IPS-15b (cell line): ENCODE results near the gene PSMB7.

Experiments used
- H3K27me3 ChIP-seq: one replicate; pipeline ENCODE4 v1.6.1; 2013; ENCODE audit warnings: low read length; ENCODE audit not compliant: control insufficient read depth, insufficient read depth
- H3K36me3 ChIP-seq: one replicate; pipeline ENCODE4 v1.6.1; 2013; ENCODE audit warnings: low read length; ENCODE audit not compliant: control insufficient read depth, insufficient read depth
- H3K4me1 ChIP-seq: one replicate; pipeline ENCODE4 v1.6.1; 2013; ENCODE audit warnings: mild to moderate bottlenecking, low read length; ENCODE audit not compliant: control insufficient read depth, insufficient read depth
- H3K4me3 ChIP-seq: one replicate; pipeline ENCODE4 v1.5.1; 2013; ENCODE audit warnings: low read depth, low read length
- H3K9ac ChIP-seq: one replicate; pipeline ENCODE4 v1.6.1; 2013; ENCODE audit warnings: low read depth, mild to moderate bottlenecking, low read length
- H3K9me3 ChIP-seq: one replicate; pipeline ENCODE4 v1.6.1; 2013; ENCODE audit warnings: mild to moderate bottlenecking, low read length; ENCODE audit not compliant: control insufficient read depth, insufficient read depth

Gene PSMB7

DNA sequence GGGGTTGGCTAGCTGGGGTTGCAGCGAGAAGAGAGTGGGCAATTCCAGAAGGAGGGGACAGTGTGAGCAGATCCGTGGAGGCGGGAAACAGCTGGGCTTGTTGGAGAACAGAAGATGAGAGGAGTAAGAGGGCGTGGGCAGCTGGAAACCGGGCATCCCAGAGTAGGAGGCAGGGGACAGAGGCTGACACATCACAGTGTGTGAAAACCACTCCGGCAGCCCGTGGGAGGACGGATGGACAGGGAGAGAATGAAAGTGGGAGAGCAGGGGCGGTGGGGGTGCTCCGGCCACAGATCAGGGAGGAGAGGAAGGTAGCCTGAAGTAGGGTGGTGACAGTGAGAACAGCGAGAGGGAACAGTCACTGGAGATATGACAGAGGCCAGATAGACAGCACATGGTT, 8.3 kb upstream of the PSMB7 start:
- Histone ChIP-seq H3K4me3 (no peak overlapping the region), H3K9me3 (no peaks in the 10 kb centered on the region), H3K9ac (no peak overlapping the region), H3K27me3 (peaks cover 5% of the 10 kb centered on the region), H3K4me1 (no peaks in the 10 kb centered on the region), H3K36me3 (no peaks in the 10 kb centered on the region)

DNA sequence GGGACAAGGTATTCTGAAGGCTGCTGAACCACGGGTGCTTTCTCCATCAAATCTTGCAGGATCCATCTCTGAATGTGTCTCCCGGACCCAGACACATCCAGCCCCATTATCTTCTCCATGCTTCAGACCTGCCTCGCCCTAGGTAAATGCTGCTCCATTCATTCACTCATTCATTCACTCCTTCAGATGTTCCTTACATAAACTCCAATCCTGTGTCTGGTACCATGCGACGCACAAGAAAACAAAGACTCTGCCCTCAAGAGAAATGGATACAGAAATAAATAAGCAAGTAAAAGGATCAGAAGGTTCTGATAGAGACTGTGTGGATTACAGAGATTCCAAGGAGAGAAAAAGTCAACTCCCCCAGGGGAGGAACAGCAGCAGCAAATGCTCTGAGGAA, 7.9 kb upstream of the PSMB7 start:
- no peaks in the 10 kb centered on the region for H3K4me1 ChIP-seq

DNA sequence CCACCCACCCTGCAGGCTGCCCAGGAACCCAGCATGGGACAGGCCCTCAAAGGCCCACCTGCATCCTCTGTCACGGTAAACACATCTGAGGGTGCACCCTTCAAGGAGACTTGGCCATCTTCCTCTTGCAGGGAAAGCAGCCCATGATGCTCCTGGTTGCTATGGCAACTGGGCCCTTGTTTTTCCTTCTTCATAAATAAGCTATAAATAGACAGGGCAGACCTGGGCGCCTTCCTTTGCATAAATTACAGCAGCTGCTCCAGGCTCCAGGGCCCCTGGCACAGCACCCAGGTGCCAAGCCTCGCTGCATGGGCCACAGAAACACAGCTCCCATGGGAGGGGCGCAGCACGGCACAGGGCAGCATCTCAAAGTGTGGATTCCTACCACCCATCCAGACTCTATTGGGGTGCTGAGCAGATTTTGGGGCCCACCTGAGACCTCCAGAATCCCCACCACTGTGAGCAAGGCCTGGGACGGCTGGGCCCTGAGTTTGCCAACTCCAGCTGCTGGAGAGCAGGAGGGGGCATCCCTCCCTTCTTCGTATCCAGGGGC, 5.8 kb upstream of the PSMB7 start:
- Histone ChIP-seq H3K27me3 (peaks cover 5% of the 10 kb centered on the region), H3K4me1 (no peaks in the 10 kb centered on the region), H3K36me3 (no peaks in the 10 kb centered on the region), H3K9me3 (no peaks in the 10 kb centered on the region), H3K9ac (no peak overlapping the region), H3K4me3 (no peak overlapping the region)

More for the DNA sequence above, 7.9 kb upstream of the PSMB7 start:
- Histone ChIP-seq H3K9ac (no peak overlapping the region), H3K36me3 (no peaks in the 10 kb centered on the region), H3K27me3 (peaks cover 5% of the 10 kb centered on the region), H3K4me3 (no peak overlapping the region), H3K9me3 (no peaks in the 10 kb centered on the region)

- Histone ChIP-seq H3K27me3 (peaks cover 5% of the 10 kb centered on the region), H3K36me3 (no peaks in the 10 kb centered on the region), H3K4me3 (no peak overlapping the region), H3K4me1 (no peaks in the 10 kb centered on the region), H3K9ac (no peak overlapping the region), H3K9me3 (no peaks in the 10 kb centered on the region)
Measured at GRCh38 chr9:124419832-124420489, 4.7 kb upstream of the PSMB7 start.

DNA sequence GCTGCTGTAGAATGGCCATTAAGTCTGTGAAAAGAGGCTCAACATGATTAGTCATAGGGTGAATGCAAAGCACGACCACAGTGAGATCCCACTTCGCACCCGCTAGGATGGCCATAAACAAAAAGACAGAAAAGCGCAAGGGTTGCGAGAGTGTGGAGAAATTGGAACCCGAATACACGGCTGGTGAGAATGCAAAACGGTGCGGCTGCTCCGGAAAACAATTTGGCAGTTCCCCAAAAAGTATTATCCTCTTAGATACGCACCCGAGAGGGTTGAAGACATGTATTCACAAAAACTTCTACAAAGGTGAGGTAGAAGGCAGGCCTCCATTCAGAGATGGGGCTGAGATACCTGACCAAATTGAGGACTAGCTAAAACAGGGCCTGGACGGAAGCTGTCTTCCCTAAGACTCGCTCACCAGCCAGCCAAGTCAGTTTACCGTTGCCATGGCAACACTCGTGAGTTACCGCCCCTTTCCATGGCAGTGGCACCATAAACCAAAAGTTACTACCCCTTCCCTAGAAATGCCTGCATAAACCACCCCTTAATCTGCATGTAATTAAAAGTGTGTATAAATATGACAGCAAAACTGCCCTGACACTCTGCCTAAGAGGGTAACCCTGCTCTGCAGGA, 726 bp upstream of the PSMB7 start:
- Histone ChIP-seq H3K9me3 (no peaks in the 10 kb centered on the region), H3K9ac (no peak overlapping the region), H3K36me3 (peaks cover 17% of the 10 kb centered on the region), H3K4me1 (no peaks in the 10 kb centered on the region), H3K27me3 (no peaks in the 10 kb centered on the region), H3K4me3 (no peak overlapping the region)

GRCh38 chr9:124414612-124415011, 630 bp downstream of the PSMB7 start:
- H3K27me3 ChIP-seq = no peaks in the 10 kb centered on the region
- peaks cover 17% of the 10 kb centered on the region for H3K36me3 ChIP-seq
- no peaks in the 10 kb centered on the region for H3K9me3 ChIP-seq
- H3K9ac ChIP-seq = peak overlapping the region; percentile 82
- peak overlapping the region; percentile 96 for H3K4me3 ChIP-seq
- H3K4me1 ChIP-seq = no peaks in the 10 kb centered on the region

GRCh38 chr9:124412228-124412575, 3.0 kb downstream of the PSMB7 start:
- no peaks in the 10 kb centered on the region for H3K4me1 ChIP-seq
- peaks cover 20% of the 10 kb centered on the region for H3K36me3 ChIP-seq
- H3K9ac ChIP-seq = no peak overlapping the region
- H3K4me3 ChIP-seq = no peak overlapping the region
- H3K9me3 ChIP-seq = no peaks in the 10 kb centered on the region
- no peaks in the 10 kb centered on the region for H3K27me3 ChIP-seq

GRCh38 chr9:124411514-124412227, 3.6 kb downstream of the PSMB7 start:
- H3K36me3 ChIP-seq = peaks cover 22% of the 10 kb centered on the region
- H3K4me3 ChIP-seq = no peak overlapping the region
- H3K4me1 ChIP-seq = no peaks in the 10 kb centered on the region
- H3K9ac ChIP-seq = no peak overlapping the region
- no peaks in the 10 kb centered on the region for H3K9me3 ChIP-seq
- H3K27me3 ChIP-seq = no peaks in the 10 kb centered on the region

DNA sequence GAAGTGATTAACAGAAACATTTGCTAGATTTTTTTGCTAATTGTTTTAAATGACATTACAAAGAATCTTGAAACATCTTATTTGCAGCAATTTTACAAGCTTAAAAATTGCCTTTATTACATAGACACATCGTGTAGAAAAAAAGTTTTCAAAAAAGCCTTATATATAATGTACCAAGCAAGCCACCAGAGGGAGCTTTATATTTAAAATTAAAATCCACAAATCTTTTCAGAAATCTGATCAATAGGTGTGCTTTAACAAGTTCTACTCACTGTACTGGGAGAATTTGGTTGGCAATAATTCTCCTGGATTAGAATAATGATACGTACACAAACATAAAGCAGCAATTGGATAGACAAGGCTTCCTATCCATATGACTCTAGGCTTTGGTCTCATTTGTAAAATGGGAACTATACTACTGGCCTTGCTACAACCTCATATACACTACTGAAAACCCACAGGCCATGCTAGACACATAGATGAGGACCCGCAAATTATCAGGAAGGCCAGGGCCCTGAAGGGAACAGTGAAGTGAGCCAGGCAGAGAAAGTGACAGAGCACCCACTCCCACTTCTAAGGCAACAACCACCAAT, 4.8 kb downstream of the PSMB7 start:
- Histone ChIP-seq H3K27me3 (no peaks in the 10 kb centered on the region), H3K4me1 (no peaks in the 10 kb centered on the region), H3K9me3 (no peaks in the 10 kb centered on the region), H3K4me3 (no peak overlapping the region), H3K36me3 (peaks cover 26% of the 10 kb centered on the region), H3K9ac (no peak overlapping the region)

DNA sequence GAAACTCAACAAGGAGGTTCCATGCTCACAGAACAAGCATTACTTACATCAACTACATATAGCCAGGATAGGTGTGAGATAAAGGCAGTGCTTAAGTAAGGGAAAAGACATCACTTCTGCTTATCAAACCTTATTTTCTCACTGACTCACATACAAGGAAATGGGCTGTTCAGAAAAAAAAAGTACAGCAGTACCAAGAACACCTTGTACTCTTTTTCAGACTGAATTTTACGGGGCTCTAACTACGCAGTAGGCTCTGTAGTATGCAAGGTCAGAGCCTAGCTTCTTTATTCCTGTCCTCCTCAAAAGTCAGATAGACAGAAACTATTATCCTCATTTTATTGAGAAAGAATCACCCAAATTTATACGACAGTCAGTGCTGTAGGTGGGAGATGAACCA, 5.8 kb downstream of the PSMB7 start:
- Histone ChIP-seq H3K9me3 (no peaks in the 10 kb centered on the region), H3K36me3 (peaks cover 33% of the 10 kb centered on the region), H3K4me3 (no peak overlapping the region), H3K9ac (no peak overlapping the region), H3K4me1 (no peaks in the 10 kb centered on the region), H3K27me3 (no peaks in the 10 kb centered on the region)

DNA sequence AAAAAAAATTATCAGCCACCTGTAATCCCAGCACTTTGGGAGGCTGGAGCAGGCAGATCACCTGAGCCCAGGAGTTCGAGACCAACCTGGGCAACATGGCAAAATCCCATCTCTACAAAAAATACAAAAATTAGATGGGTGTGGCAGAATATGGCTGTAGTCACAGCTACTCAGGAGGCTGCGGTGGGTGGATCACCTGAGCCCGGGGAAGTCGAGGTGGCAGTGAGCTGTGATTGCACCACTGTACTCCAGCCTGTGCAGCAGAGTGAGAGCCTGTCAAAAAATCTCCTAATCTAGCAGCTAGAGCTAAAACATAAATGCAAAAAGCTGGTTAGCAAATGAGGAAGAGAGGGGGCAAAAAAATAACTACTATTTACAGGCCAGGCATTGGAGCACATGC, 12.0 kb downstream of the PSMB7 start:
- Histone ChIP-seq H3K9me3 (no peaks in the 10 kb centered on the region), H3K36me3 (peaks cover 26% of the 10 kb centered on the region), H3K4me1 (peaks cover 17% of the 10 kb centered on the region), H3K9ac (no peak overlapping the region), H3K27me3 (no peaks in the 10 kb centered on the region), H3K4me3 (no peak overlapping the region)
